Measurements from ENCODE around the gene GNAL. TPM values are rescaled to one million over a fixed set of nuclear protein-coding genes. Genes with fewer than 3 reads are reported as not detected.

The GNAL gene
- total and polyA plus RNA-seq, 8 donors: under 0.01 to 6.7 (median 1.8) TPM

DNA sequence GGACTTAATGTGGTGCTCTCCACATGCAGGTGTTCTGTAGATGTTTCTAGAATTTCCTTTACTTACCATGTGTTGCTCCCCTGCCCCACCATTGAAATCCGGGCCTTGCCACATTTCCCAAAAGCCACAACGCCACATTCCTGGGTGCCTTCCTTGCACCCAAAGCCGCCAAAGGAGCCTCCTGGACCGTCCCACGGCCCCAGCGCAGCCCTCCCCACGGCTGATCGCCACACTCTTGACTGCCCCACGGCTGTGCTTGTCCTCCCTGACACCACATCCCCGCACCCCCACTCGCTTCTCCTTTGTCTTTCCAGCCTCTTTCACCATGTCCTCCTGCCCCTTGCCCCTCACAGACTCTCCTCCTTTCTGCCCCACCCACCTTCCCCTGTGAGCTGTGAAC is 121.9 kb downstream of the GNAL start:
- WGBS, 5 donors: 86 to 93% (median 88%) methylated on average over 11 of the region's 11 CpGs
- Histone ChIP-seq H3K9me3 (no peaks in the 10 kb centered on the region), H3K36me3 (no peaks in the 10 kb centered on the region), H3K4me1 (no peaks in the 10 kb centered on the region), H3K27ac (no peak overlapping the region), H3K4me3 (no peak overlapping the region), H3K27me3 (no peaks in the 10 kb centered on the region)
- DNase-seq: no peak
- intact Hi-C loops (cut with DNase I; ENCODE audit: low total_unique reads): no loop called here
- TF ChIP-seq, protein P1, sequence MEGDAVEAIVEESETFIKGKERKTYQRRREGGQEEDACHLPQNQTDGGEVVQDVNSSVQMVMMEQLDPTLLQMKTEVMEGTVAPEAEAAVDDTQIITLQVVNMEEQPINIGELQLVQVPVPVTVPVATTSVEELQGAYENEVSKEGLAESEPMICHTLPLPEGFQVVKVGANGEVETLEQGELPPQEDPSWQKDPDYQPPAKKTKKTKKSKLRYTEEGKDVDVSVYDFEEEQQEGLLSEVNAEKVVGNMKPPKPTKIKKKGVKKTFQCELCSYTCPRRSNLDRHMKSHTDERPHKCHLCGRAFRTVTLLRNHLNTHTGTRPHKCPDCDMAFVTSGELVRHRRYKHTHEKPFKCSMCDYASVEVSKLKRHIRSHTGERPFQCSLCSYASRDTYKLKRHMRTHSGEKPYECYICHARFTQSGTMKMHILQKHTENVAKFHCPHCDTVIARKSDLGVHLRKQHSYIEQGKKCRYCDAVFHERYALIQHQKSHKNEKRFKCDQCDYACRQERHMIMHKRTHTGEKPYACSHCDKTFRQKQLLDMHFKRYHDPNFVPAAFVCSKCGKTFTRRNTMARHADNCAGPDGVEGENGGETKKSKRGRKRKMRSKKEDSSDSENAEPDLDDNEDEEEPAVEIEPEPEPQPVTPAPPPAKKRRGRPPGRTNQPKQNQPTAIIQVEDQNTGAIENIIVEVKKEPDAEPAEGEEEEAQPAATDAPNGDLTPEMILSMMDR (IDR thresholded peaks at IDR 0.05): no peak
- TF ChIP-seq EP300 (IDR thresholded peaks at IDR 0.05) (no peak), POLR2A (IDR thresholded peaks at IDR 0.05) (no peak), POLR2AphosphoS5 (IDR thresholded peaks at IDR 0.05) (no peak)

DNA sequence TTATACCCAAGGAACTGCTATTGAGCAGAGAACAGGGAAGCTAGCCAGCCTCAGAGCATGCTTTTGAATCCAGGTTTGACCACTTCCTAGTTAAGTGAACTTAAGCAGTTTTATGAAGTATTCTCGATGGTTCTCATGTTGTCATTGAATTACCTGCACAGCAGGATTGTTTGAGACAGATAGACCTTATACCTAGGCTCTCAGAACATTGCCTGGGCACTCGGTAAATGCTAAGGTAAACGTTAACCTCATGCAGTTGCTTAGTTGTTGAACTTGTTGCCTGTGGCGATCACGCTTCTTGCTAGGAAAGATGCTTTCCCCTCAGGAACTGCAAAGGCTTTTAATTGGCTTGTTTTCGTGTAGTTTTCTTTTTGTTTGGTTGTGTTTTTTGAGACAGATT is 128.2 kb downstream of the GNAL start:
- Histone ChIP-seq H3K9me3 (no peaks in the 10 kb centered on the region), H3K4me1 (no peaks in the 10 kb centered on the region), H3K4me3 (no peak overlapping the region), H3K27ac (no peak overlapping the region), H3K36me3 (no peaks in the 10 kb centered on the region), H3K27me3 (no peaks in the 10 kb centered on the region)
- TF ChIP-seq POLR2A (IDR thresholded peaks at IDR 0.05) (no peak), EP300 (IDR thresholded peaks at IDR 0.05) (no peak), POLR2AphosphoS5 (IDR thresholded peaks at IDR 0.05) (no peak)
- TF ChIP-seq, protein P1 (IDR thresholded peaks at IDR 0.05): no peak
- no peak for DNase-seq
- 58 to 77% (median 60%) methylated on average over 6 of the region's 6 CpGs for WGBS, 5 donors
- intact Hi-C loops (cut with DNase I; ENCODE audit: low total_unique reads): no loop called here

DNA sequence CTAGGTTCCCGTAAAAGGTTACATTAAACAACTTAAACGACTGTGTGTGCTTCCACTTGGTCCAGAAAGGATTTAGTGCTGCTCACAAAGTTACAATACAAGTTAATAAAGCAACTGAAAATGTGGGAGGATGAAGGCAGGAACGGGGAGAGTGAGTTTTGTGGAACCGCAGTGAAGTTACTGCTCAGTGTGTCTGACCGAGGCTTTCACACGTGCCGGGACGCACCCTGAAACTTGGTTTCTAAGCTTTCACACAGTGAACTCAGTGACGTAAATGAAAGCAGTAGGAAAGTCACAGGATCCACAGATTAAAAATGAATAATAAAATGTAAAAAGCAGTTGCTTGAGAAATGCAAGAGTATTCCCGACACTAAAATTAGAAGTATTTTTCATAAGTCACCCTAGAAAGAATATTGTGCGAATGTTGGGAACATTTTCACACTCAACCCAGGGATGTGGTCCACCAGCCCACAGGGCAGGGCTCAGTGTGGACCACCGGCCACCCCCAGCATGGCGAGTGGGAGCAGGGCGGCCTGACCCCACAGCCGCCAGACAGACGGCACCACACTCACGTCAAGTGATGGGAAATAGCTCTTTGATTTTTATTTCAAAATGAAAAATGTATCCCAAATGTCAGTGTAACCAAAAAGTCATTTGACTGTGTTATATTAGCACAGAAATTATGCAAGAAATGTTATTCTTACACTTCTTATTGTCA is 129.6 kb downstream of the GNAL start:
- Histone ChIP-seq H3K27me3 (no peaks in the 10 kb centered on the region), H3K36me3 (no peaks in the 10 kb centered on the region), H3K4me1 (no peaks in the 10 kb centered on the region), H3K9me3 (no peaks in the 10 kb centered on the region), H3K27ac (no peak overlapping the region), H3K4me3 (no peak overlapping the region)
- 73 to 80% (median 75%) methylated on average over 17 of the region's 17 CpGs for WGBS, 5 donors
- intact Hi-C loops (cut with DNase I; ENCODE audit: low total_unique reads): no loop called here
- no peak for DNase-seq
- TF ChIP-seq, protein P1 (IDR thresholded peaks at IDR 0.05): no peak
- no peak for TF ChIP-seq EP300 (IDR thresholded peaks at IDR 0.05)
- TF ChIP-seq POLR2AphosphoS5 (IDR thresholded peaks at IDR 0.05): no peak

DNA sequence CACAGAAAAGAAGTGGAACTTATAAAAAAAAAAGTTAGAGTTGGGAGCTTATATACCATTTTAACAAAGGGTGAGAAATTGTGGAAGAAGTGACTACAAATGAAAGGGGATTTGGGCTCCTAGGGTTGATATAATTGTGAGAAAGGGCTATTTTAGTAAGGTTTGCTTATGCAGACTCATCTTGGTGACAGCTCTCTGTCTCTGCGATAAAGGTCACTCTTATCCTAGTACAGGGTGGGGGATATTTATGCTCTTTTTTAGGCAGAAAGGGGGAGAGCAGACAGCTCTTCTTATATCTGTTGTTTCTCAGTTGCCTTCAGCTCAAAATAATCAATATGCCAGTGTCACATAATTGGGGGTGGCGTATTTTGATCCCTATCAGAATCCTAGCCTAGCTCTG is 130.9 kb downstream of the GNAL start:
- DNase-seq: no peak
- Histone ChIP-seq H3K9me3 (no peaks in the 10 kb centered on the region), H3K4me1 (no peaks in the 10 kb centered on the region), H3K4me3 (no peak overlapping the region), H3K27ac (no peak overlapping the region), H3K36me3 (no peaks in the 10 kb centered on the region), H3K27me3 (no peaks in the 10 kb centered on the region)
- intact Hi-C loops (cut with DNase I; ENCODE audit: low total_unique reads): no loop called here
- 80 to 94% (median 84%) methylated on average over 2 of the region's 2 CpGs for WGBS, 5 donors
- TF ChIP-seq, protein P1 (IDR thresholded peaks at IDR 0.05): no peak
